Natural killer cell (primary cell): Measurements from ENCODE around the gene TBRG4. TPM values are rescaled to one million over a fixed set of nuclear protein-coding genes. Genes with fewer than 3 reads are reported as not detected.

ENCODE experiments used
- ATAC-seq, 3 donors: fragments of 150-1000 bp in 2 of 3; fragments of 200-7000 bp in 1 of 3; cut with Tn5 transposase; 1 replicate in 1 of 3; 2 replicates in 2 of 3; pipeline ENCODE4 v1.10.0; 2021; ENCODE audit warnings: mild to moderate bottlenecking in 2 of 3, moderate library complexity in 2 of 3
- DNase-seq, 2 donors: peaks; one replicate each; pipeline versions ENCODE4 v3.0.0 to v3.0.0-alpha.2; 2013 to 2021; ENCODE audit warnings: mixed read lengths in 1 of 2
- H3K27ac ChIP-seq: one replicate; pipeline ENCODE4 v1.5.1; 2013; ENCODE audit warnings: mild to moderate bottlenecking, low read length
- H3K27me3 ChIP-seq: one replicate; pipeline ENCODE4 v1.6.1; 2013; ENCODE audit warnings: low read length; ENCODE audit not compliant: control insufficient read depth, insufficient read depth
- H3K36me3 ChIP-seq: one replicate; pipeline ENCODE4 v1.6.1; 2013; ENCODE audit warnings: low read length; ENCODE audit not compliant: control insufficient read depth, insufficient read depth
- H3K4me1 ChIP-seq: one replicate; pipeline ENCODE4 v1.6.1; 2013; ENCODE audit warnings: low read length; ENCODE audit not compliant: control insufficient read depth, insufficient read depth
- H3K4me3 ChIP-seq: one replicate; pipeline ENCODE4 v1.5.1; 2013; ENCODE audit warnings: low read length
- H3K9me3 ChIP-seq: one replicate; pipeline ENCODE4 v1.6.1; 2013; ENCODE audit warnings: low read length; ENCODE audit not compliant: control insufficient read depth, insufficient read depth
- H3K27ac Mint-ChIP-seq, 2 donors: one replicate each; pipeline ENCODE4 v1.8.0; 2022; ENCODE audit warnings: mild to moderate bottlenecking in 2 of 2, mixed read lengths in 2 of 2, moderate library complexity in 1 of 2
- H3K27me3 Mint-ChIP-seq, 2 donors: one replicate each; pipeline ENCODE4 v1.8.0; 2022; ENCODE audit warnings: low read depth in 2 of 2, mixed read lengths in 2 of 2
- H3K36me3 Mint-ChIP-seq: one replicate; pipeline ENCODE4 v1.8.0; 2022; ENCODE audit warnings: mixed read lengths
- H3K4me1 Mint-ChIP-seq, 2 donors: one replicate each; pipeline ENCODE4 v1.8.0; 2022; ENCODE audit warnings: mixed read lengths in 2 of 2
- H3K4me3 Mint-ChIP-seq: one replicate; pipeline ENCODE4 v1.8.0; 2022; ENCODE audit warnings: mild to moderate bottlenecking, moderate library complexity, mixed read lengths
- H3K9me3 Mint-ChIP-seq, 2 donors: one replicate each; pipeline ENCODE4 v1.8.0; 2022; ENCODE audit warnings: mixed read lengths in 2 of 2
- CTCF ChIP-seq: fragments of 200-600 bp; IDR thresholded peaks from one replicate; pipeline ENCODE4 v1.8.0; 2022; ENCODE audit warnings: antibody characterized with exemption
- WGBS: methylation state at CpG from one replicate; pipeline ENCODE4 v1.1.7; 2013; ENCODE audit warnings: missing lambda C conversion rate; ENCODE audit not compliant: insufficient coverage; 5-methylcytosine and 5-hydroxymethylcytosine counted together
- intact Hi-C: fragments of 100-400 bp; cut with micrococcal nuclease; formaldehyde crosslinking; loops from one replicate; pipeline ENCODE4 v1.14.2; 2022
- total RNA-seq, 4 donors: library from RNA; stranded (reverse); fragments of 120-200 nt in 1 of 4; gene quantifications; one replicate each; pipeline versions ENCODE4 v1.2.3 to v1.2.4, GENCODE V29; 2013 to 2022

The TBRG4 gene
- total RNA-seq, 3 donors from 2014 or later (not counting 1 experiment from before 2014, with no cell fraction given) = 48.6 to 56.7 (median 55.9) TPM

DNA sequence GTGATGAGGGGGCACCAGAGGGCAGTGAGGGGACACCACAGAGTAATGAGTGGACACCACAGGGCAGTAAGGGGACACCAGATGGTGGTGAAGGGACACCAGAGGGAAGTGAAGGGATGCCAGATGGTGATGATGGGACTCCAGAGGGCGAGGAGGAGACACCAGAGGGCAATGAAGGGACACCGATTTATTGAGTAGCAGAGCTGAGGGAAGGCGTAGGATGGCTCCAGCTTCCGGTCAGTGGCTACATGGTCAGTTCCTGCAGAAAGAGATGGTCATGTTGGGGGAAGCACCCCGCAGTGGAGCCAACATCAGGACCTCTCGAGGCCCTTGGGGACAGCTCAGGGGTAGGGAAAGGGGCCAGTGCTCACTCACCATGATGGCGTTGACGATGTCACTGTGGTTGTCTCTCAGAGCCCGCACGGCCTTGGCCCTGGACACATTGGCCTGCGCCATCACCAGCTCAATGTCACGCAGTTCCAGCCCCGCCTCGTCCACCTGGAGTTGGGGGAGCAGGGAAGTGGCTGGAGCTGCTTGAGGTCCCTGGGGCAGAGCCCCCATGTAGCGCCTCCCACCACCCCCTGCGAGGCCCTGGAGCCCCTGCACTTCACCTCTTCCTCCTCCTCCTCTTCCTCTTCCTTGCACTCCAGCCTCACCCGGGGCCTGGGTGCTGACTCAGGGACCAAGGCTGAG, 31.1 kb downstream of the TBRG4 start:
- Mint-ChIP-seq H3K4me1 (peaks cover 19 to 47% of the 10 kb centered on the region in 2 donors), H3K27ac (peak overlapping the region; percentile 16 to 70), H3K4me3 (no peak overlapping the region), H3K36me3 (no peaks in the 10 kb centered on the region), H3K27me3 (no peaks in the 10 kb centered on the region), H3K9me3 (no peaks in the 10 kb centered on the region)
- Histone ChIP-seq H3K4me3 (no peak overlapping the region), H3K27ac (no peak overlapping the region), H3K4me1 (peaks cover 20% of the 10 kb centered on the region), H3K27me3 (no peaks in the 10 kb centered on the region), H3K9me3 (no peaks in the 10 kb centered on the region), H3K36me3 (peaks cover 26% of the 10 kb centered on the region)
- 78% methylated on average over 17 of the region's 17 CpGs for WGBS
- no peak for TF ChIP-seq CTCF
- intact Hi-C loops = no loop called here
- ATAC-seq = no peak
- DNase-seq = peak in 1 of 2 donors; percentile 40

- peaks cover 42% of the 10 kb centered on the region for H3K4me1 ChIP-seq
- H3K9me3 Mint-ChIP-seq = no peaks in the 10 kb centered on the region
- WGBS = 85% methylated on average over 8 of the region's 8 CpGs
- H3K4me3 ChIP-seq = no peak overlapping the region
- H3K27ac Mint-ChIP-seq = peak overlapping the region; percentile 56 to 70
- no peaks in the 10 kb centered on the region for H3K27me3 ChIP-seq
- no peaks in the 10 kb centered on the region for H3K27me3 Mint-ChIP-seq
- H3K9me3 ChIP-seq = no peaks in the 10 kb centered on the region
- ATAC-seq = no peak
- H3K27ac ChIP-seq = no peak overlapping the region
- peaks cover 48% of the 10 kb centered on the region for H3K36me3 ChIP-seq
- no peaks in the 10 kb centered on the region for H3K36me3 Mint-ChIP-seq
- TF ChIP-seq CTCF = no peak
- H3K4me1 Mint-ChIP-seq = peaks cover 38 to 69% of the 10 kb centered on the region in 2 donors
- intact Hi-C loops = loop anchor here (5.0 to 10.0 kb wide), 2 partner anchors 53 to 59 kb away; no protein-coding TSS in a partner anchor
- peak overlapping the region; percentile 6 for H3K4me3 Mint-ChIP-seq
- DNase-seq = peak in 1 of 2 donors; percentile 27
Measured at GRCh38 chr7:45078125-45078681, 33.3 kb downstream of the TBRG4 start.

DNA sequence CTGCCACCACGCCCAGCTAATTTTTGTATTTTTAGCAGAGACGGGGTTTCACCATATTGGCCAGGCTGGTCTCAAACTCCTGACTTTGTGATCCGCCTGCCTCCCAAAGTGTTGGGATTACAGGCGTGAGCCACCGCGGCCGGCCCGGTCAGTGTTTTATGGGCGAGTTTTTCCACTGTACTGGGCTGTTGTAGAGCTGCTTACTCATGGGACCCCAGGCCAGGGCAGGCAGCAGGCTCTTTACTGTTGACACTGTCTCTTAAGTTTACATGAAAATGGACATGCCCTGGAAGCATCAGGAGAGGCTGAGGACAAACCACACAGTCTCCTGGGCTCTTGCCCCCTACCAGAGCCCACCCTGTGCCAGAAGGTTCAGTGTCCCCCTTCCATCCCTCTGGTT, 33.9 kb downstream of the TBRG4 start:
- no peaks in the 10 kb centered on the region for H3K27me3 Mint-ChIP-seq
- peak overlapping the region; percentile 56 to 70 for H3K27ac Mint-ChIP-seq
- peak overlapping the region; percentile 40 for H3K4me3 Mint-ChIP-seq
- H3K4me3 ChIP-seq = no peak overlapping the region
- no peaks in the 10 kb centered on the region for H3K27me3 ChIP-seq
- H3K36me3 Mint-ChIP-seq = no peaks in the 10 kb centered on the region
- ATAC-seq = no peak
- peaks cover 54% of the 10 kb centered on the region for H3K36me3 ChIP-seq
- intact Hi-C loops = loop anchor here (5.0 to 10.0 kb wide), 2 partner anchors 53 to 60 kb away; no protein-coding TSS in a partner anchor
- TF ChIP-seq CTCF = no peak
- H3K9me3 ChIP-seq = no peaks in the 10 kb centered on the region
- H3K4me1 ChIP-seq = peaks cover 48% of the 10 kb centered on the region
- 92% methylated on average over 9 of the region's 9 CpGs for WGBS
- no peaks in the 10 kb centered on the region for H3K9me3 Mint-ChIP-seq
- no peak overlapping the region for H3K27ac ChIP-seq
- no peak for DNase-seq
- H3K4me1 Mint-ChIP-seq = peaks cover 45 to 76% of the 10 kb centered on the region in 2 donors
